ENCODE data around the gene DHRS7B.

DNA sequence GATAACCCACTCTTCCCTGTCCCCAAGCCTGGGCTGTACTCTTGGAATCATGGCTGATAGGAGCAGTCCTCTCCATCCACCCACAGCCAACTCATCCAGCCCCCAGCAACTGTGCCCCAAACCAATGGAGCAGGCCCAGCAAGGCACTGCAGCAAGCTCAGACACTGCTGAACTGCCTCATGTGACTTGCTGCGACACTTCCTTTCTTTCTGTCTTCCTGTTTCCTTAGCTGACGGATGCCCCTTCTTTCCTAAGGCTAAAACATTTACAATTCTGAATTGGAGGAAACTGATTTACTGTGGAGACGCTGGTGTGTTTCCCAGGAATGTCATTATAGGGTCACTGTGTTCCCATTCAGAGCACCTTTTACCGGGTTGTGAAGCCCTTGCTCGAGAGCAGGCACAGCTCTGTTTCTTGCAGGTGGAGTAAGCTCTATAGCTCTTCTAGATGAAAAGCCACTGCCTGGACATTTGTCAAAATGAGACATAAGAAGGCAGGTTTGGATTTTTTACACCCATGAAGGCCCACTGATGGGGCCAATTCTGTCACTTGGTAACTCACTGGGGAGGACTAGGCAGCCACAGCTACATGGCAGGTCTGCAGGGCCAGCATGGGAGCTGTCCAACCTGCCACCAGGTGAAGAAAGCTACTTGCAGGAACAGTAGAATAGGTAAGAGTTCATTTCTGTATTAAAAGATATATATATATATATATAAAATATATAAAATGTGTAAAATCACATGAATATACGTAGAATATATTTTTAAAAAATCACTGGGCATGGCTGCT, 59.8 kb downstream of the DHRS7B start:
- no peak for TF ChIP-seq RCOR1 (IDR thresholded peaks at IDR 0.05; ENCODE audit: low read length)
- TF ChIP-seq, protein P1, sequence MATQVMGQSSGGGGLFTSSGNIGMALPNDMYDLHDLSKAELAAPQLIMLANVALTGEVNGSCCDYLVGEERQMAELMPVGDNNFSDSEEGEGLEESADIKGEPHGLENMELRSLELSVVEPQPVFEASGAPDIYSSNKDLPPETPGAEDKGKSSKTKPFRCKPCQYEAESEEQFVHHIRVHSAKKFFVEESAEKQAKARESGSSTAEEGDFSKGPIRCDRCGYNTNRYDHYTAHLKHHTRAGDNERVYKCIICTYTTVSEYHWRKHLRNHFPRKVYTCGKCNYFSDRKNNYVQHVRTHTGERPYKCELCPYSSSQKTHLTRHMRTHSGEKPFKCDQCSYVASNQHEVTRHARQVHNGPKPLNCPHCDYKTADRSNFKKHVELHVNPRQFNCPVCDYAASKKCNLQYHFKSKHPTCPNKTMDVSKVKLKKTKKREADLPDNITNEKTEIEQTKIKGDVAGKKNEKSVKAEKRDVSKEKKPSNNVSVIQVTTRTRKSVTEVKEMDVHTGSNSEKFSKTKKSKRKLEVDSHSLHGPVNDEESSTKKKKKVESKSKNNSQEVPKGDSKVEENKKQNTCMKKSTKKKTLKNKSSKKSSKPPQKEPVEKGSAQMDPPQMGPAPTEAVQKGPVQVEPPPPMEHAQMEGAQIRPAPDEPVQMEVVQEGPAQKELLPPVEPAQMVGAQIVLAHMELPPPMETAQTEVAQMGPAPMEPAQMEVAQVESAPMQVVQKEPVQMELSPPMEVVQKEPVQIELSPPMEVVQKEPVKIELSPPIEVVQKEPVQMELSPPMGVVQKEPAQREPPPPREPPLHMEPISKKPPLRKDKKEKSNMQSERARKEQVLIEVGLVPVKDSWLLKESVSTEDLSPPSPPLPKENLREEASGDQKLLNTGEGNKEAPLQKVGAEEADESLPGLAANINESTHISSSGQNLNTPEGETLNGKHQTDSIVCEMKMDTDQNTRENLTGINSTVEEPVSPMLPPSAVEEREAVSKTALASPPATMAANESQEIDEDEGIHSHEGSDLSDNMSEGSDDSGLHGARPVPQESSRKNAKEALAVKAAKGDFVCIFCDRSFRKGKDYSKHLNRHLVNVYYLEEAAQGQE (IDR thresholded peaks at IDR 0.05; ENCODE audit: low read depth, low read length): peak; percentile 25; the same call in 1 of the 2 replicates
- no peak for TF ChIP-seq POLR2AphosphoS5 (IDR thresholded peaks at IDR 0.05; ENCODE audit: low read depth, low read length)
- TF ChIP-seq, protein P2, sequence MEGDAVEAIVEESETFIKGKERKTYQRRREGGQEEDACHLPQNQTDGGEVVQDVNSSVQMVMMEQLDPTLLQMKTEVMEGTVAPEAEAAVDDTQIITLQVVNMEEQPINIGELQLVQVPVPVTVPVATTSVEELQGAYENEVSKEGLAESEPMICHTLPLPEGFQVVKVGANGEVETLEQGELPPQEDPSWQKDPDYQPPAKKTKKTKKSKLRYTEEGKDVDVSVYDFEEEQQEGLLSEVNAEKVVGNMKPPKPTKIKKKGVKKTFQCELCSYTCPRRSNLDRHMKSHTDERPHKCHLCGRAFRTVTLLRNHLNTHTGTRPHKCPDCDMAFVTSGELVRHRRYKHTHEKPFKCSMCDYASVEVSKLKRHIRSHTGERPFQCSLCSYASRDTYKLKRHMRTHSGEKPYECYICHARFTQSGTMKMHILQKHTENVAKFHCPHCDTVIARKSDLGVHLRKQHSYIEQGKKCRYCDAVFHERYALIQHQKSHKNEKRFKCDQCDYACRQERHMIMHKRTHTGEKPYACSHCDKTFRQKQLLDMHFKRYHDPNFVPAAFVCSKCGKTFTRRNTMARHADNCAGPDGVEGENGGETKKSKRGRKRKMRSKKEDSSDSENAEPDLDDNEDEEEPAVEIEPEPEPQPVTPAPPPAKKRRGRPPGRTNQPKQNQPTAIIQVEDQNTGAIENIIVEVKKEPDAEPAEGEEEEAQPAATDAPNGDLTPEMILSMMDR (IDR thresholded peaks at IDR 0.05): no peak

All from SK-N-SH (cell line).